GM21390 (cell line): ENCODE results near the gene TACR2.

Experiments used
- ATAC-seq: cut with Tn5 transposase; IDR thresholded peaks from one replicate; pipeline ENCODE4 v1.9.1; 2021; ENCODE audit not compliant: unreplicated experiment

TACR2 gene

GRCh38 chr10:69416695-69417094 is at the start of gene TACR2:
Gene TACR2, minus strand, starts transcription at chr10:69416918. Its CDS starts 595 bp downstream, at chr10:69416323.
- ATAC-seq: no peak

GRCh38 chr10:69466158-69466490 is 49.4 kb upstream of the TACR2 start:
- no peak for ATAC-seq

GRCh38 chr10:69465457-69466157 is 48.9 kb upstream of the TACR2 start:
- no peak for ATAC-seq

- no peak for ATAC-seq
These were observed 48.2 kb upstream of the TACR2 start for GRCh38 chr10:69464801-69465401.

GRCh38 chr10:69464401-69464800 is 47.7 kb upstream of the TACR2 start:
- no peak for ATAC-seq

- ATAC-seq: no peak
These were observed 47.2 kb upstream of the TACR2 start for GRCh38 chr10:69463886-69464285.

GRCh38 chr10:69461243-69462025 is 44.7 kb upstream of the TACR2 start:
- no peak for ATAC-seq

- ATAC-seq: no peak
These were observed 44.0 kb upstream of the TACR2 start for GRCh38 chr10:69460576-69461242.

- ATAC-seq: no peak
These were observed 43.3 kb upstream of the TACR2 start for GRCh38 chr10:69459893-69460575.

- no peak for ATAC-seq
These were observed 42.5 kb upstream of the TACR2 start for GRCh38 chr10:69459101-69459790.

GRCh38 chr10:69458430-69459100 is 41.8 kb upstream of the TACR2 start:
- ATAC-seq: no peak

GRCh38 chr10:69457771-69458237 is 41.1 kb upstream of the TACR2 start:
- no peak for ATAC-seq

GRCh38 chr10:69456880-69457693 is 40.4 kb upstream of the TACR2 start:
- ATAC-seq: no peak

GRCh38 chr10:69455006-69455763 is 38.5 kb upstream of the TACR2 start:
- ATAC-seq: no peak

GRCh38 chr10:69453795-69454194 is 37.1 kb upstream of the TACR2 start:
- no peak for ATAC-seq

GRCh38 chr10:69452676-69453415 is 36.1 kb upstream of the TACR2 start:
- ATAC-seq: no peak

- ATAC-seq: no peak
These were observed 35.1 kb upstream of the TACR2 start for GRCh38 chr10:69451784-69452251.
